GM23338 (cell line): Measurements from ENCODE around the gene YPEL1. TPM values are rescaled to one million over a fixed set of nuclear protein-coding genes. Genes with fewer than 3 reads are reported as not detected.

Experiments
- ATAC-seq: fragments of 200-7000 bp; cut with Tn5 transposase; 3 replicates; pipeline ENCODE4 v1.9.1; 2020
- DNase-seq: peaks from one replicate; pipeline ENCODE4 v3.0.0-alpha.2; 2015; ENCODE audit warnings: low spot score
- H2AFZ ChIP-seq: fragments of 200-600 bp; sonication (generic); 2 replicates; pipeline ENCODE4 v1.8.0; 2016; ENCODE audit warnings: antibody characterized with exemption, mild to moderate bottlenecking, moderate library complexity
- H3F3A ChIP-seq: fragments of 200-600 bp; sonication (generic); replicated peaks from 2 replicates; pipeline ENCODE4 v1.8.0; 2017; ENCODE audit warnings: antibody characterized with exemption, mixed run types, low read depth
- H3K27ac ChIP-seq: fragments of 200-600 bp; sonication (generic); 2 replicates; pipeline ENCODE4 v1.6.1; 2016; ENCODE audit warnings: low read depth
- H3K27me3 ChIP-seq: fragments of 200-600 bp; sonication (generic); 2 replicates; pipeline ENCODE4 v1.8.0; 2016; ENCODE audit warnings: mild to moderate bottlenecking, mixed run types, moderate library complexity; ENCODE audit not compliant: insufficient read depth
- H3K36me3 ChIP-seq: fragments of 200-600 bp; sonication (generic); 2 replicates; pipeline ENCODE4 v1.8.0; 2016; ENCODE audit warnings: mild to moderate bottlenecking; ENCODE audit not compliant: insufficient read depth
- H3K4me1 ChIP-seq: fragments of 200-600 bp; sonication (generic); 2 replicates; pipeline ENCODE4 v1.8.0; 2016; ENCODE audit warnings: mild to moderate bottlenecking, moderate library complexity; ENCODE audit not compliant: insufficient read depth
- H3K4me2 ChIP-seq: fragments of 200-600 bp; sonication (generic); 2 replicates; pipeline ENCODE4 v1.7.1; 2017; ENCODE audit warnings: mixed run types
- H3K4me3 ChIP-seq: fragments of 200-600 bp; sonication (generic); 2 replicates; pipeline ENCODE4 v1.6.1; 2016; ENCODE audit warnings: mixed run types
- H3K79me2 ChIP-seq: fragments of 200-600 bp; sonication (generic); replicated peaks from 2 replicates; pipeline ENCODE4 v1.8.0; 2017; ENCODE audit warnings: mild to moderate bottlenecking; ENCODE audit not compliant: insufficient read depth
- H3K9me2 ChIP-seq: fragments of 200-600 bp; sonication (generic); 2 replicates; pipeline ENCODE4 v1.8.0; 2017; ENCODE audit not compliant: insufficient read depth
- H4K20me1 ChIP-seq: fragments of 200-600 bp; sonication (generic); replicated peaks from 2 replicates; pipeline ENCODE4 v1.8.0; 2017; ENCODE audit warnings: mild to moderate bottlenecking; ENCODE audit not compliant: insufficient read depth
- H3K27ac Mint-ChIP-seq: 2 replicates; pipeline ENCODE4 v1.8.0; 2020; ENCODE audit warnings: inconsistent platforms, mild to moderate bottlenecking, moderate library complexity, mixed read lengths
- H3K27me3 Mint-ChIP-seq: 3 replicates; pipeline ENCODE4 v1.8.0; 2022; ENCODE audit warnings: low read depth, mild to moderate bottlenecking, moderate library complexity, mixed read lengths, inconsistent platforms; ENCODE audit not compliant: insufficient read depth, poor library complexity
- H3K36me3 Mint-ChIP-seq: 3 replicates; pipeline ENCODE4 v1.8.0; 2021; ENCODE audit warnings: low read depth, mild to moderate bottlenecking, inconsistent platforms, moderate library complexity, mixed read lengths
- H3K4me1 Mint-ChIP-seq: 3 replicates; pipeline ENCODE4 v1.8.0; 2020; ENCODE audit warnings: mild to moderate bottlenecking, inconsistent platforms, mixed read lengths
- H3K4me3 Mint-ChIP-seq: 3 replicates; pipeline ENCODE4 v1.8.0; 2021; ENCODE audit warnings: moderate library complexity, mild to moderate bottlenecking, inconsistent platforms, mixed read lengths
- H3K9me3 Mint-ChIP-seq: 3 replicates; pipeline ENCODE4 v1.8.0; 2020; ENCODE audit warnings: moderate library complexity, mild to moderate bottlenecking, inconsistent platforms, mixed read lengths
- JUNB ChIP-seq: IDR thresholded peaks from one replicate; pipeline ENCODE4 v1.6.1; 2016; ENCODE audit warnings: antibody characterized with exemption; ENCODE audit not compliant: unreplicated experiment
- POLR2AphosphoS5 ChIP-seq: IDR thresholded peaks from 2 replicates; pipeline ENCODE4 v1.6.1; 2016; ENCODE audit warnings: antibody characterized with exemption, low read depth
- ZNF114 ChIP-seq: fragments of 250-450 bp; sonication (Bioruptor Pico); IDR thresholded peaks from 2 replicates; pipeline ENCODE4 v1.5.0; 2020; ENCODE audit warnings: mild to moderate bottlenecking, moderate library complexity
- polyA plus RNA-seq: library from polyadenylated mRNA; unstranded; fragments of >200 nt; fragmentation: Nextera tagmentation; extraction: Ambion mirVana; gene quantifications from 2 replicates; pipeline ENCODE4 v1.2.1, GENCODE V29; 2016
- total RNA-seq: library from RNA; depleted of rRNA; stranded (reverse); fragments of >200 nt; shearing (Covaris generic); gene quantifications from 2 replicates; pipeline ENCODE4 v1.2.3, GENCODE V29; 2014
- TF ChIP-seq, protein P1 (sequence below): IDR thresholded peaks from one replicate; pipeline ENCODE4 v1.6.1; 2018; ENCODE audit warnings: antibody characterized with exemption; ENCODE audit not compliant: unreplicated experiment
- TF ChIP-seq, protein P2 (sequence below), 2 experiments: fragments of 200-600 bp in 1 of 2; sonication (generic) in 1 of 2; conservative IDR thresholded peaks; 2 replicates each; pipeline versions ENCODE4 v1.5.1 to v1.6.1; 2016 to 2017; ENCODE audit warnings: antibody characterized with exemption in 2 of 2, low read depth in 2 of 2, mild to moderate bottlenecking in 2 of 2, moderate library complexity in 1 of 2

Gene YPEL1
- total and polyA plus RNA-seq, 2 experiments from 2014 or later: 4.4 to 6.0 TPM

DNA sequence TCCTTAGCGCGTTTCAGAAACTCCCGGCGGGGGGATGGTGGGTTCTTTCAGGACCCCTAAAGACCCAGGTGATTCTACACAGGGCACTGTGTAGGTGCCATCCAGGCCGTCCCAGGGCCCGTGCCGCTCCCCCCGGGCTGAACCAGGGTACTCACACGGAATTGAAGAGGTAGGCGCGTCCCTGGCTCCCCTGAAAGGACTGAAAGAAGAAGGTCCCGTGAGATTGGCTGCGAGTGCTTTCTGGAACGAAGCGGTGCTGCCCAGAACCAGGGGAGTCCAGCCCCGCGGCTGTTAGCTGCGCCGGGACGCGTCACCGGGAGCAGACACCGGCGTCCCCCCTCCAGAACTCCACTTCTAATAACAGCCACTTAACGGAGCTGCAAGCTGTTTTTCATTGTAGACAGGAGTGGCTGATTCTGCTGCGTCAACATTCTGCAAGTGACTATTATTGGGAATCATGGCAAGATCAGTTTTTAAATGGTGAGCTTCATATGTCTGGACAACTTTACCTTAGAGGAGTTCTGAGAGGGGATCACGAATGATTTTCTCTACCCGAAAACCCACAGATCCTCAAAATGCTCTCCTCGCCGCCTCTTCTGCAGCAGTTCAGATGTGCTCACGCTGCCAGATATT lies 31.8 kb downstream of the YPEL1 start (continued):
- TF ChIP-seq POLR2AphosphoS5 (no peak), ZNF114 (CRISPR knock-in tag) (no peak), JUNB (no peak)
- TF ChIP-seq, protein P1, sequence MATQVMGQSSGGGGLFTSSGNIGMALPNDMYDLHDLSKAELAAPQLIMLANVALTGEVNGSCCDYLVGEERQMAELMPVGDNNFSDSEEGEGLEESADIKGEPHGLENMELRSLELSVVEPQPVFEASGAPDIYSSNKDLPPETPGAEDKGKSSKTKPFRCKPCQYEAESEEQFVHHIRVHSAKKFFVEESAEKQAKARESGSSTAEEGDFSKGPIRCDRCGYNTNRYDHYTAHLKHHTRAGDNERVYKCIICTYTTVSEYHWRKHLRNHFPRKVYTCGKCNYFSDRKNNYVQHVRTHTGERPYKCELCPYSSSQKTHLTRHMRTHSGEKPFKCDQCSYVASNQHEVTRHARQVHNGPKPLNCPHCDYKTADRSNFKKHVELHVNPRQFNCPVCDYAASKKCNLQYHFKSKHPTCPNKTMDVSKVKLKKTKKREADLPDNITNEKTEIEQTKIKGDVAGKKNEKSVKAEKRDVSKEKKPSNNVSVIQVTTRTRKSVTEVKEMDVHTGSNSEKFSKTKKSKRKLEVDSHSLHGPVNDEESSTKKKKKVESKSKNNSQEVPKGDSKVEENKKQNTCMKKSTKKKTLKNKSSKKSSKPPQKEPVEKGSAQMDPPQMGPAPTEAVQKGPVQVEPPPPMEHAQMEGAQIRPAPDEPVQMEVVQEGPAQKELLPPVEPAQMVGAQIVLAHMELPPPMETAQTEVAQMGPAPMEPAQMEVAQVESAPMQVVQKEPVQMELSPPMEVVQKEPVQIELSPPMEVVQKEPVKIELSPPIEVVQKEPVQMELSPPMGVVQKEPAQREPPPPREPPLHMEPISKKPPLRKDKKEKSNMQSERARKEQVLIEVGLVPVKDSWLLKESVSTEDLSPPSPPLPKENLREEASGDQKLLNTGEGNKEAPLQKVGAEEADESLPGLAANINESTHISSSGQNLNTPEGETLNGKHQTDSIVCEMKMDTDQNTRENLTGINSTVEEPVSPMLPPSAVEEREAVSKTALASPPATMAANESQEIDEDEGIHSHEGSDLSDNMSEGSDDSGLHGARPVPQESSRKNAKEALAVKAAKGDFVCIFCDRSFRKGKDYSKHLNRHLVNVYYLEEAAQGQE: no peak
- TF ChIP-seq, protein P2, sequence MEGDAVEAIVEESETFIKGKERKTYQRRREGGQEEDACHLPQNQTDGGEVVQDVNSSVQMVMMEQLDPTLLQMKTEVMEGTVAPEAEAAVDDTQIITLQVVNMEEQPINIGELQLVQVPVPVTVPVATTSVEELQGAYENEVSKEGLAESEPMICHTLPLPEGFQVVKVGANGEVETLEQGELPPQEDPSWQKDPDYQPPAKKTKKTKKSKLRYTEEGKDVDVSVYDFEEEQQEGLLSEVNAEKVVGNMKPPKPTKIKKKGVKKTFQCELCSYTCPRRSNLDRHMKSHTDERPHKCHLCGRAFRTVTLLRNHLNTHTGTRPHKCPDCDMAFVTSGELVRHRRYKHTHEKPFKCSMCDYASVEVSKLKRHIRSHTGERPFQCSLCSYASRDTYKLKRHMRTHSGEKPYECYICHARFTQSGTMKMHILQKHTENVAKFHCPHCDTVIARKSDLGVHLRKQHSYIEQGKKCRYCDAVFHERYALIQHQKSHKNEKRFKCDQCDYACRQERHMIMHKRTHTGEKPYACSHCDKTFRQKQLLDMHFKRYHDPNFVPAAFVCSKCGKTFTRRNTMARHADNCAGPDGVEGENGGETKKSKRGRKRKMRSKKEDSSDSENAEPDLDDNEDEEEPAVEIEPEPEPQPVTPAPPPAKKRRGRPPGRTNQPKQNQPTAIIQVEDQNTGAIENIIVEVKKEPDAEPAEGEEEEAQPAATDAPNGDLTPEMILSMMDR (conservative IDR thresholded peaks at IDR 0.05; ENCODE audit: low read depth in 2 of 2): no peak

DNA sequence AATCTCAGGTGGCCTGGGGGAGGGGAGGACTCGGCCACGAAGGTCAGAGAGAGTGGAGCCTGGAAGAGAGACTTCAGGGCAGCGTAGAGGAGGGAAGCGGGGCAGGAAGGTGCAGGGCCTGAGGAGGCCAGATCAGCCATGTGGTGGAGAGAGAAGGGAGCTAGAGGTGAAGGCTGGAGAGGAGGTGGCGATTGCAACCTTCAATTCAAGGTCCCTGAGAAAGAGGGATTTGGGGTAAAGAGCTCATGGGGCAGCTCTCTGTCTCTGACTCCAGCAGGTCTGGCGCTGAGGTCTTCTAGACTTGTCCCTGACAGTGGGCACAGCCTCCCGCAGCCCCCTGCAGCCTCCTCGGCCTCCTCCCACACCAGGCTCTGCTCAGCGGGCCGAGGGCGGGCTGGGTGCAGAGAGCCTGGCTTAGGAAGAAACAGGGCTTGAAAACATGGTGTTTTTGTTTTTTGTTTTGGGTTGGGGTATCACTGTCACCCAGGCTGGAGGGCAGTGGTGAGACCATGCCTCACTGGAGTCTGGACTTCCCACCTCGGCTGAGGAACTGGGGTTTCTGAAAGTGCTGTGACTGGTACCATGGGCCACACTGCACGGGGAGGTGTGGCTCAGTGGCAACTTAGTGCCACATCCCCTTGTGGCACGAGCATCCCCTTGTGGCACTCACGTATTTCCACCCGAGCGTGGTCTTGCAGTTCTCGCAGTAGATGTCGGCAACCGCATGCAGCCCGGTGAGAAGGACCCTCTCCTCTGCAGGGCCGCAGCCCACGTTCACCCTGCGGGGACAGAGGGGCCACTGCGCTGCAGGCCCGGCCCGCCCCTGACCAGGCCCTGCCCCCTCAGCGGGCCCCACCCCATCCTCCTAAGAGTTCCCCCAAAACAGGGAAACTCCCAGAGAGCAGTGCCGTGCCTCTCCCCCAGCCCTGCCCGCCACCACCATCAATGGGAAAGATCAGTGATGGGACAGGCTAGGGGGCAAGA lies 32.6 kb downstream of the YPEL1 start:
- Histone ChIP-seq H3K4me3 (no peak overlapping the region), H3K27ac (no peak overlapping the region), H3K79me2 (no peaks in the 10 kb centered on the region), H4K20me1 (0 out of 2 replicates have a peak, but pooled peaks cover 4% of the 10 kb centered on the region), H3K4me2 (no peak overlapping the region), H2AFZ (no peak overlapping the region), H3F3A (no peaks in the 10 kb centered on the region; the same call in 1 of the 2 replicates), H3K36me3 (0 out of 2 replicates have a peak, but pooled peaks cover 6% of the 10 kb centered on the region), H3K4me1 (no peaks in the 10 kb centered on the region), H3K27me3 (no peaks in the 10 kb centered on the region), H3K9me2 (no peaks in the 10 kb centered on the region)
- no peaks in the 10 kb centered on the region for H3K9me3 Mint-ChIP-seq
- DNase-seq: no peak
- H3K4me1 Mint-ChIP-seq: peaks cover 2% of the 10 kb centered on the region; the same call in 2 of the 3 replicates
- no peak overlapping the region for H3K4me3 Mint-ChIP-seq
- H3K36me3 Mint-ChIP-seq: peaks cover 6% of the 10 kb centered on the region
- H3K27me3 Mint-ChIP-seq: peaks cover 7% of the 10 kb centered on the region
- H3K27ac Mint-ChIP-seq: no peak overlapping the region; the same call in 1 of the 2 replicates
- no peak for ATAC-seq
- TF ChIP-seq, protein P2 (conservative IDR thresholded peaks at IDR 0.05; ENCODE audit: low read depth in 2 of 2): 0 out of 4 replicates have a peak, but pooled peaks of 1 of the 2 experiments have one; percentile 1
- no peak for TF ChIP-seq JUNB
